ENCODE data around the gene TP73.

Gene TP73

DNA sequence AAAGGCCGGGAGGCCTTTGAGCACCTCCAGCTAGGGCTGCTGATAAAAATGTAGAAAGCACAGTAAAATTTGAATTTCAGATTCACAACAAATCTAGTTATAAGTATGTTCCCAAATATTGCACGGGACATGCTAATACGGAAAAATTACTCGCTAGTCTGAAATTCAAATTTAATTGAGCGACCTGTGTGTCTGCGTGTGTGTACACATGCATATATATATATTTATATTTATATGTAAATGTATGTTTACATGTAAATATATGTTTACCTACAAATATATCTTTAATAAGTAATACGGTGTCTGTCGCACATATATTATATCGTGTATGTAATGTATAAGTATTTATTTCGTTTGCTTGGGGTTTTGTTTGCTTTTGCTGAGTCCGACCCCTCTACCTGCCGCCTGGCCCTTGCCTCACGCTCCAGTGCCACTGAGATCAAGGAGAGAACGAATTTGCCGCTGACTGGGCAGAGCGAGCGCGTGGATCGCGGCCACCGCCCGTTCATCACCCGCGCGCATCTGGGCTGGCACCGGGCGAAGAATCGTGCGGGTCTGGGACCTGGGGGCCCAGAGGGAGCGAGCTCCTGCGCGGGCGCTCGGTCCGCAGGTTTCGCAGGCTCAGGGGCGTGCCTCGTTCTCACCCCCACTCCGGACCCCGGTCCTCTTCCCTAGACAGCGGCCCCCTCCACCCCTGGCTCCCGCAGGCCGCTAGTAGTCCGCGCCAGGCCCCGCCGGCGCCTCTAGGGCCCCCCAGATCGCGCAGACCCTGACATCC, 1.9 kb upstream of the TP73 start:
- TF ChIP-seq GATA3 (IDR thresholded peaks at IDR 0.05; ENCODE audit: low read depth, low read length): no peak
- no peak for TF ChIP-seq GATA2 (IDR thresholded peaks at IDR 0.05; ENCODE audit: low read depth, low read length)

DNA sequence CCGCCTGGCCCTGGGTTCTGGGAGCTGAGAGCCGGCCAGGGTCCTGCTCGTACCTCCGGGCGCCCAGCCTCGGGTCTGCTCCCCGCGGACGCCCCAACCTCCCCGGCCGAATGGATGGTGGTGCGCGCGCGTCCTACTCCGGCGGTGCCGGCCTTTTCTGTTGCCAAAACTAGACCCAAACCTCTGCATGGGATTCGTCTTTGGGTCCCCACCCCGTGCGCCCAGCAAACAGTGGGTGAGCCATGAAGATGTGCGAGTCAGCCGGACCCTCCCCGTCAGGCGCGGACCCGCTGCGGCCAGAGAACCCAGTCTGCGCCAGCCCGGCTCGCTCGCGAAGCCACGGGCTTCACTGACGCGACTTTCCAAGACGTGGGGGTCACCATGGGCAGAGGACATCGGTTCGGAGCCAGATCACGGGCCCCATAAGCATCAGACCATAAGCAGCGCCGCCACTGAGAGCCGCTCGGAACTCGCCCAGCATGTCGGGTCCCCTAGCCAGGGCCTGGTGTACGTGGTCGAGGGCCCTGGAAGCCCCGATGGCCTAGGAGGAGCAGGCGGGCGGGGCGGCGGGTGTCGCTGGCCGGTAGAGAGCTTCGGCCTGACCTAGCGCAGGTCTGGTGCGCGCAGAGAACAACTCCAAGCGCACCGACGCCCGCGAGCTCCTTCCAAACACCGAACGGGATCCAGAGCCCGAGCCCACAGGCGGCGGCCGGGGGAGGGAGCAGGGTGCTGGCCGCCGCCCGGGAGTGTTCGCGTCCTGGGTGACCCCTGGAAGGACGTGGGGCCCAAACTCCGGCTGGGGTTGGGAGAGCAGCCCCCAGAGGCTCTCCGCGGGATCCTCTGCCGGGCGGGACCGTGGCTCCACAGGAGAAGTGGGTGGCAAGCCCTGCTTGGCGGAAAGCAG, 1.0 kb upstream of the TP73 start:
- TF ChIP-seq GATA3 (IDR thresholded peaks at IDR 0.05; ENCODE audit: low read depth, low read length): no peak
- TF ChIP-seq GATA2 (IDR thresholded peaks at IDR 0.05; ENCODE audit: low read depth, low read length): no peak

- TF ChIP-seq GATA3 (IDR thresholded peaks at IDR 0.05; ENCODE audit: low read depth, low read length) (no peak), GATA2 (IDR thresholded peaks at IDR 0.05; ENCODE audit: low read depth, low read length) (no peak)
These were observed 401 bp downstream of the TP73 start for GRCh38 chr1:3652548-3653285.

DNA sequence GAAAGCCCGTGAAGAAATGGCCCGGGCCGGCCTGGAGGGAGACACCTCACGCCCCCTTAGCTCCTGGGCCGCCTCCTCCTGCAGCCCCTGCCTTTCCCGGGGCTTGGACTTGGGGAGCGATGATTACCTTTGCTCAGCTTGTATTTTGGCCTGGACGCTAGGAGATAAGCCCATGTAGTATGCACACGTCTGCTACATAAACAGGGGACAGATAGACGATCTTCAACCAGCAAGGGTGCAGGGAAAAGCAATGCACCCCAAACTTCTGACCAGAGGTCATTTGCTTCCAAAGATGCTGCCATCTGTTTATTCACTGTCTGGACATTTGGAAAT, 936 bp downstream of the TP73 start:
- no peak for TF ChIP-seq GATA3 (IDR thresholded peaks at IDR 0.05; ENCODE audit: low read depth, low read length)
- no peak for TF ChIP-seq GATA2 (IDR thresholded peaks at IDR 0.05; ENCODE audit: low read depth, low read length)

DNA sequence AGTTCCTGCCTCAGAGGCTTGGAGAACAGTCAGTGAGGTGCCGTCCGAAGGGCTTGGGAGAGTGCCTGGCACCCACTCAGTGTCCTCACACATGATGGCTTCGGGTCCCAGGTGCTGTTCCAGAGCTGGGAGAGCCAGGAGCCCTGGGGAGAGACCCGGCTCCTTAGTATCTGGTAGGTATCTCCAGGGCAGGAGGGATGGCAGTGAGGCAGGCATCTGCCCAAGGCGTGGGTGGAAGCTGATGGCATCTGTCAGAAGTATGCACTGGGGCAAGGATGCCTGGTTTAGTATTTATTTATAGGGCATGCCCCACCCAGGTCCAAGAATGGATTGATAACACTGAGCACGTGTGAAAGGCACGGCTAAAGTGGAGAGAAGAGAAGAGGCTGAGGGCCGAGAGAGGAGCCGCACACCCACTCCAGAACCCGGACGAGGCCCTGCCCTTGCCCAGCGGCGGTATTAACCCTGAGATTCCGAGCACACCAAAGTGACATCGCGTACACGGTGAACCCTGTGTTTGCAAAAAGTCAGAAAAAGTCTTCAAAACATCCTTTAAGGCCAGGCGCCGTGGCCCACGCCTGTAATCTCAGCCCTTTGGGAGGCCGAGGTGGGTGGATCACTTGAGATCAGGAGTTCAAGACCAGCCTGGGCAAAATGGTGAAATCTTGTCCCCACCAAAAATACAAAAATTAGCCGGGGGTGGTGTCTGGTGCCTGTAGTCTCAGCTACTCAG, 2.4 kb downstream of the TP73 start:
- TF ChIP-seq GATA3 (IDR thresholded peaks at IDR 0.05; ENCODE audit: low read depth, low read length) (no peak), GATA2 (IDR thresholded peaks at IDR 0.05; ENCODE audit: low read depth, low read length) (no peak)

DNA sequence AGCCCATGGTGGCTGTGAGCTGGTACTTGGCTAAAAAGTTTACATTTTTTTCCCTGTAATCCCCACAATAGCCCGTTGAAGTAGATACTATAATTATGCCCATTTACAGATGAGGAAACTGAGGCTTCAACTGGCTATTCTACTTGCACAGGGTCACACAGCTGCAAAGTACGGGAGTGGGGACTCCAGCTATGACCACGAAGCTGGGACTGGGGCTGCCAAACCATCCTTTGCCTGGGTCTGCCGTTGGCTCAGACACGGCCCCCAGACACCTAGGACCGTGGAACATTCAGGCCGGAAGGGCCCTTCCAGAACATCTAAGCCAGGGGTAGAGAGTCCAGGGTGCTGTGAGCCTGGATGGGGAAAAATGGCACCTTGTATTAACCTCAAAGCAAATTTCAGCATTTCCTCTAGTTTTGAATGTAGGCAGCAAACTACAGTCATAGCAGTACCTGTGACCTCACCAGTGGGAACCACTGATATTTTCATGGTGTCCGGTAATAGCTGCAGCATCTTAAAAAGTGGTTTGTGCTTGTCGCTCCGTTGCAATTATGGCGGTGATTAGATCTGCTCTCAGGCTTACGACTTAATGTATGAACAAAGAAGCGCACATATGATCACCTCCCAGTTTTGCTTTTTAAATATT, 4.3 kb downstream of the TP73 start:
- TF ChIP-seq GATA3 (IDR thresholded peaks at IDR 0.05; ENCODE audit: low read depth, low read length): no peak
- TF ChIP-seq GATA2 (IDR thresholded peaks at IDR 0.05; ENCODE audit: low read depth, low read length): no peak

GRCh38 chr1:3657096-3657475, 4.8 kb downstream of the TP73 start:
- TF ChIP-seq GATA3 (IDR thresholded peaks at IDR 0.05; ENCODE audit: low read depth, low read length): no peak
- TF ChIP-seq GATA2 (IDR thresholded peaks at IDR 0.05; ENCODE audit: low read depth, low read length): no peak

GRCh38 chr1:3657578-3658230, 5.4 kb downstream of the TP73 start:
- no peak for TF ChIP-seq GATA3 (IDR thresholded peaks at IDR 0.05; ENCODE audit: low read depth, low read length)
- no peak for TF ChIP-seq GATA2 (IDR thresholded peaks at IDR 0.05; ENCODE audit: low read depth, low read length)

GRCh38 chr1:3658231-3658615, 5.9 kb downstream of the TP73 start:
- TF ChIP-seq GATA3 (IDR thresholded peaks at IDR 0.05; ENCODE audit: low read depth, low read length) (no peak), GATA2 (IDR thresholded peaks at IDR 0.05; ENCODE audit: low read depth, low read length) (no peak)

GRCh38 chr1:3659093-3659492, 6.8 kb downstream of the TP73 start:
- TF ChIP-seq GATA2 (IDR thresholded peaks at IDR 0.05; ENCODE audit: low read depth, low read length) (no peak), GATA3 (IDR thresholded peaks at IDR 0.05; ENCODE audit: low read depth, low read length) (no peak)

GRCh38 chr1:3660704-3661103, 8.4 kb downstream of the TP73 start:
- TF ChIP-seq GATA2 (IDR thresholded peaks at IDR 0.05; ENCODE audit: low read depth, low read length): no peak
- TF ChIP-seq GATA3 (IDR thresholded peaks at IDR 0.05; ENCODE audit: low read depth, low read length): no peak

- TF ChIP-seq GATA2 (IDR thresholded peaks at IDR 0.05; ENCODE audit: low read depth, low read length): no peak
- no peak for TF ChIP-seq GATA3 (IDR thresholded peaks at IDR 0.05; ENCODE audit: low read depth, low read length)
These were observed 9.3 kb downstream of the TP73 start for GRCh38 chr1:3661631-3662030.

All from SH-SY5Y (cell line).